SK-N-SH treated with all-trans-retinoic acid at 6 μM for 48 hours (cell line): Measurements from ENCODE around the gene PCDH17.

Experiments used
- PPARA ChIP-seq: fragments of 250-450 bp; sonication (Bioruptor Pico); IDR thresholded peaks from 2 replicates; pipeline ENCODE4 v1.5.0; 2020; ENCODE audit warnings: mild to moderate bottlenecking, borderline replicate concordance
- SNAI2 ChIP-seq: fragments of 250-450 bp; sonication (Bioruptor Pico); IDR thresholded peaks from 2 replicates; pipeline ENCODE4 v1.5.0; 2020; ENCODE audit warnings: mild to moderate bottlenecking, moderate library complexity
- ZFP30 ChIP-seq: fragments of 450-650 bp; formaldehyde crosslinking; IDR thresholded peaks from 2 replicates; pipeline ENCODE4 v1.5.0; 2022; ENCODE audit warnings: mild to moderate bottlenecking, moderate library complexity

DNA sequence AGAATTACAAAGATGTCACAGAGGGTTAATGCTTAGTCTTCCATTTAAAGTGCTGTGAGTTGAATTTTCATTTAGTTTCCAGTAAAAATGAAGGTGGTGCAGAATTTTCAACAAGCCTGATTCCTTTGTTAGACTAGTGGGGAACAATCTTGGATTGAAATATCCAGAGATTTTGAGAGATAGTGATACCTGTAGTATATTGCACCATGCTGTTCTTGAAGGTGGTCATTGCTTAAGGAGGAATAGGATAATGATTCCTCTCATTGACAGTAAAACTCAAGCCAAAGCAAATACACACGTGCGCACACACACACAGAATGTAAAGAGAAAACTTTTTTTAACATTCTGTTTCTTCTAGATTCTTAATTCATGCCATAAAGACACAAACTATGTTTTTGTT, 5.3 kb downstream of the PCDH17 start:
- TF ChIP-seq PPARA (CRISPR knock-in tag): no peak
- no peak for TF ChIP-seq ZFP30
- no peak for TF ChIP-seq SNAI2 (CRISPR knock-in tag)
